GM18907 (cell line): Measurements from ENCODE around the gene DTX1.

ENCODE experiments used
- ATAC-seq: cut with Tn5 transposase; IDR thresholded peaks from one replicate; pipeline ENCODE4 v1.9.1; 2021; ENCODE audit warnings: mild to moderate bottlenecking, moderate library complexity; ENCODE audit not compliant: unreplicated experiment

DTX1 gene

DNA sequence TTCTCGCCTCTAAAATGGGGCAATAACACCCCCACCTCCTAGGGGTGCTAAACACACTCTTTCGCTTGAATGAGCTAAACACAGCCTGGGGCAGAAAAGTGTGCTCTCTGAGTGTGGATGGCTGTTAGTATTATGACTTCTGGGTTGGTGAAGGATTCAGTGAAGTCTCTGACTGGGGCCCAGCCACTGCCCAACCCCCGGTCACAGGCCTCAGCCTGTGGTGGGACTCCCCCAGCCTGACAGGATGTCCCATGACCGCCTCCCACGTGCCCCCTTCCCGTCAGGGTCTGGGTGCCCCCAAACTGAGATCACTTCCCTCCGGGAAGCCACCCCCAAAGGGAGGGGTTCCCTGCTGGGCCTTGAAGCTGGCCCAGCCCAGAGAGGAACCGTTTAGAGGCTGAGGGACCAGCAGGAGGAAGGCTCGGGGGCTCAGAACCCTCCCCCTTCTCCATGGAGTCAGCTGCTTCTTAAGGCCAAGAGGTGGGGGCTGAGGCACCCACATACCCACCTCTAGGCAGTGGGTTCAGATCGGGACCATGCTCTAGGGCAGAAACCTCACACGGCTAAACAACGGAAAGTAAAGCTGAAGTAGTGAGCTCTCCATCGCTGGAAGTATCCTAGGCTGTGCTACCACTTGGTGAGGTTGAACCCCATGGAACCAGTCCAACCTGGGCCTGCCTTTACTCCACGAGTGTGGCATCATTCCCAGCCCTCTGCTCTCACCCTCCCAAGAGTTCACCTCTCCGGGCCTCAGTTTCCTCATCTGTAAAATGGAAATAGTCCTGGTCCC is 13.8 kb downstream of the DTX1 start:
- ATAC-seq: no peak

DNA sequence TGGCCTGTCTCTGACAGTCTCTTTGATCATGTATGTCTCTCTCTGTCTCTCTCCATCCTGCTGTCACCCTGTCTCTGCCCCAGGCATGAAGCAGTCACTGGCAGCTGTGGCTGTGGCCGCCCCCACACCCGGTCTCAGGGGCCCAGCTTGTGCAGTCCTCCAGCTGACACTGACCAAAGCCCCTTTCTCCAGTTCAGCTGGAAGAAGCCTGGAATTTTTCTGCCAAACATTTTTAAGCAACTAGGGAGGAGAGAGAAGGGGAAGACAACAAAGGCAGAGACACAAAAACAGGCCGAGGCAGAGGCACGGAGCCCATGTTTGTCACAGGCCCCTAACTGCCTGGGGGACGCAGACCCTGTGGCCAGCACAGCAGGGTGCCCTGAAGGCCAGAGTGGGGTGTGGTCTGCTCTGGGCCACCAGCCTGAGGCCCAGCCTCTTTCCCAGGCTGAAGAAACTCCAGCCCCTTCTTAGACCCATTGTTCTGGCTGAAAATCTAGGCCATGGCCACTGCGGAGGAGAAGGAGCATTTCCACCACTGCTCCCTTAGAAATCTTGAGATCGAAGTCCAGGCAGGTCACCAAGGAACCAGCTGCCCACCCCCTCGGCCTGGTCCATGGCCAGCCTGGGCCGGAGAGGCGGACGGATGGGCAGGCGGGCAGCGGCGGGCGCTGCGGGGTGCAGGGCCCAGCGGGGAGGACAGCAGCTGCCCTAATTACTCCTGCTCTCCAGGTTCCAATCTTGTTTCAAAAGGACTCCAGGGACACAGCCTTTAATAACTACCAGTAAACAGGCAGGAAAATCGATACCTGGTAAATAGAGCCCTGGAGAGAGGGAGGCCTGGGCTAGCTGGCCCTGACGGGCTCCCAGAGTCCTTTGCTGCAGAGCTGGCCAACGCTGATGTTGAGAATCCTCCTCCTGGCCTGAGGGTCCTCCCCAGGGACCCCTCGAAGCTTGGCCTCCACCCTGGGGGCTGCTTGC is 14.9 kb downstream of the DTX1 start:
- ATAC-seq: no peak

DNA sequence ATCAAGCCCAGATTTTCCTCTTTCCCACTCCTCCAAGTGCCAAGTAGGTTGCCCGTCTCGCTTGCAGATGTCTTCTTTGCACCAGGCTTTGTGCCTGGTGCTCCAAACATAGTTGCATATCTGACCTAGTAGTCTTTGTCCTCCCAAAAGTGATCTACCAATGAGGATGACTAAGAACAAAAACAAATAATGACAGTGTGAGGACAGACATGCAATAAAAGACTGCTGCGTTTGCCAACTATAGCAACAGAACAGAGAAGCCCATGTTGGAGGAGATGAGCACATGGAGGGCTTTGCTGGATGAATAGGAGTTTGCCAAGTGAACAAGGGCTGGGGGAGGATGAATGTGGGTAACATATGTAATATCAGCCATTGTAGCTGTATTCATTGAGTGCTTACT is 15.6 kb downstream of the DTX1 start:
- ATAC-seq: no peak

DNA sequence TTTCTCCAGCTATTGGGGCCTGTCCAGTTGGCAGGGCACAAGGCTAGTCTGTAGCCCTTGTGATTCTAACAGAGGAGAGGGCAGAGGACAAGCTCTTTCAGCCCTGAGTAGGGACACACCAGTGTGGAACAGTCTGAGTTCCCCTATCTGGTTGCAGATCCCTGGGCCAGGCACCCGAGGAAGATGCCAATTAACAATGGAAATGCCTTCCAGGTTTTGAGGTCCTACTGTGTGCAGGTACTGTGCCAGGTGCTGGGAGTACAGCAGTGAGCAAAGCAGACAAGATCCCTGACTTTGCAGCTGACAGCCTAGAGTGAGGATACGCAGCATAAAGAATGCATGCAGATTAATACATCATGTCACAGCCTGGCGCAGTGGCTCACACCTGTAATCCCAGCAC is 17.1 kb downstream of the DTX1 start:
- ATAC-seq: no peak

DNA sequence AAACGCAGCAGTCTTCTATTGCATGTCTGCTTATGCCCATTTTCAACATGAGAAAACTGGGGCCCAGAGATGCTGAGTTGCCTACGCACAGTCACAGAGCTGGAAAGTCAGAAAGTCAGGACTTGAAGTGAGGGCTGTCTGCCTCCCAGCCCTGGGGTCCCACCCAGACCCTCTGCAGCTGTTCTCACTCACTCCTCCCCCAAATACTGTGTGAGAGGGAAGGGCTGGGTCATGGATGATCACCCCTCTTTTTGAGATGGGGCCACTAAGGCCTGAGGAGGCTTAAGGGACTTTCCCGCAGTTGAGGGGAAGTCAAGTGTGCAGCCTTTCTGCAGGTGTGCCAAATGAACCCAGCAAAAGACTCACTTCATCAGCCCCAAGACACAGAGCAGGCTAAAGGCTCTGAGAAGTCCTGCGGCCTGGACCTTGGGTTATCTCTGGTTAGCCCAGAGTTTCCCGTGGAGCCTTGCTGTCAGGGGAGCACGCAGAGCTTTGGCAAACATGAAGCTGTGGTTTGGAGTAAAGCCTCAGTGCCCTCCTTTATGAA is 18.7 kb downstream of the DTX1 start:
- peak; percentile 90 for ATAC-seq

DNA sequence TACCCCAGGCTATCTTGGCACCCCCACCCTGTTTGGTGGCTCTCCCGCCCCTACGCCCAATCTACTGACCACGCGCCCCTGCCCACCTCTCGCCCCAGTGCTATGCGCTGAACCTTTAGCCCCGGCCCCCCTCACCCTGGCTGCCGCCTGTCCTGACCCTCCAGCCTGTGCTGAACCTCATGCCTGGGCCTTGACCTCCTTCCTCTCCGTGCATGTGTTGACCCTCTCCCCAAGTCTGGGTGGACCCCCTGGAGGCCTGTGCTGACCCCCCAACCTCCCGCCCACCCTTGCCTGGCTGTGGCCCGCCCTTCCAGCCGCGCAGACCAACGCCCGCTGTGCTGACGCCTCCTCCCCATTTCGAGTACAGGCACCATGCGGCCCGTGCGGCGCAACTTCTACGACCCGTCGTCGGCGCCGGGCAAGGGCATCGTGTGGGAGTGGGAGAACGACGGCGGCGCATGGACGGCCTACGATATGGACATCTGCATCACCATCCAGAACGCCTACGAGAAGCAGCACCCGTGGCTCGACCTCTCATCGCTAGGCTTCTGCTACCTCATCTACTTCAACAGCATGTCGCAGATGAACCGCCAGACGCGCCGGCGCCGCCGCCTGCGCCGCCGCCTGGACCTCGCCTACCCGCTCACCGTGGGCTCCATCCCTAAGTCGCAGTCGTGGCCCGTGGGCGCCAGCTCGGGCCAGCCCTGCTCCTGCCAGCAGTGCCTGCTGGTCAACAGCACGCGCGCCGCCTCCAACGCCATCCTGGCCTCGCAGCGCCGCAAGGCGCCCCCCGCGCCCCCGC is 20.7 kb downstream of the DTX1 start:
- no peak for ATAC-seq

DNA sequence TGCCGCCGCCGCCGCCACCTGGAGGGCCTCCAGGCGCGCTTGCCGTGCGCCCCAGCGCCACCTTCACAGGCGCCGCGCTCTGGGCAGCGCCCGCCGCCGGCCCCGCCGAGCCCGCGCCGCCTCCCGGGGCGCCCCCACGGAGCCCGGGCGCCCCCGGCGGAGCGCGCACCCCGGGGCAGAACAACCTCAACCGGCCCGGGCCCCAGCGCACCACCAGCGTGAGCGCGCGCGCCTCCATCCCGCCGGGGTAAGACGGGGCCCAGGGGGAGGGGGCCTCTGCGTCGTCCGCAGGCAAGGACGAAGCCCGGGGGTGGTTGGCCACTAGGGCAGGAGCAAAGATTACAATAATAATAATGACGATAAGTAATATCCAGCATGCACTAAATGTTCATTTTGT is 21.3 kb downstream of the DTX1 start:
- ATAC-seq: no peak

DNA sequence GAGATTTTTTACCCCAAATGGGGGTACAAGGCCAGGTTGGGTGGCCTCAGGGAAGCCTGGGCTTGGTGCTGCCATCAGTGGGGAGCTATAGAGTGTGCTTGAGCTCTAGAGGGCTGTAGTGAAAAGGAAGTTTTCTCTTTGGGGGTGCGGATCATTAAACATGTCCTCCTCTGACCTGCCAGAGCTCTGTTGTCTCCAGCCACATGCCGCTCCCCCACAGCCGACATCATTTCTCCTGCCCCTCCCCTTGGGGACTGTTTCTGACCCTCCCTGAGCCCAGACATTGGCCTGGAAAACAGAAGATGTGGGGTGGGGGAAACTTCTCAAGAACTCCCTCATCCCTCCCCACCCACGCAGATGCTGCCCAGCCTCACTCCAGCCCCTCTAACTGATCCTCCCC is 25.3 kb downstream of the DTX1 start:
- no peak for ATAC-seq

DNA sequence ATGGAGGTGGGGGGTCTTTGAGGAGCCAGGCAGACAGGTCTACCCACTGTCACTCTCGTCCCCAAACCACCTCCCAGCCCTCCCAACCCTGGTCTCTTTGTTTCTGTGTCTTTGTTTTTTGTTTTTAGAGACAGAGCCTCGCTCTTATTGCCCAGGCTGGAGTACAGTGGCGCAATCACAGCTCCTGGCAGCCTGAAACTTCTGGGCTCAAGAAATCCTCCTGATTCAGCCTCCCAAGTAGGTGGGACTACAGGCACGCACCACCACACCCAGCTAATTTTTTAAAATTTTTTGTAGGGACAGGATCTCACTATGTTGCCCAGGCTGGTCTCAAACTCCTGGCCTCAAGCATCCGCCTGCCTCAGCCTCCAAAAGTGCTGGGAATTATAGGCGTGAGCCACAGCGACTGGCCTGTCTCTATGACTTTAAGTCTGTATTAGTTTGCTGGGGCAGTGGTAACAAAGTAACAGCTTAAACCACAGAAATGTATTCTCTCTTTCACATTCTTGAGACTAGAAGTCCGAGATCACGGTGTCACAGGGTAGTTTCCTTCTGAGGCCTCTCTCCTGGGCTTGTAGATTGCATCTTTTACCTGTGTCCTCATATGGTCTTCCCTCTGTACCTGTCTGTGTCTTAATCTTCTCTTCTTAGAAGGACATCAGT is 26.1 kb downstream of the DTX1 start:
- ATAC-seq: peak; percentile 66

DNA sequence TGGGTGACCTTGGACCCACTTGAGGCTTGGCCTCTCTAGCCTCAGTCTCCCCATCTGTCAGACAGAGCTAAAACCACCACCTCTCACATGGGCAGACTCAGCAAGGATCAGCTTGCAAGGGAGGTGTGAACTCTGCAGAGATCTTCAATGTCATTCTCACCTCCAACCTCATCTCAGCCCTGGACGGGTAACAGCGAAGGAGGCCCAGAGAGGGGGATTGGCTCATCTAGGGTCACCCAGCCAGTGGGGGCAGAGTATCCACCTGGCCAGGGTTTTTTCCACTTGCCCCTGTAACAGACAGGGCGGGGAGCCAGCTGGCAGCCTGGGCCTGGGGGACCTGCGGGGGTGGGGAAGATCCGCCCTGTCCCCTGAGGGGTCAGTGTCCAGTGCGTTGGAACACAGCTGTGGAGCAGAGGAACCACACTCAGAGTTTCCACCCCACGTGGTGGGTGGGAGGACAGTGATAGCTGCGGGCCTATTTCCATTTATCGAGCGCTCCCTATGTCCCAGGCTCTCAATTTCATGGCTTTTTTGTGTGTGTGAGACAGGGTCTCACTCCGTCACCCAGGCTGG is 27.4 kb downstream of the DTX1 start:
- no peak for ATAC-seq

DNA sequence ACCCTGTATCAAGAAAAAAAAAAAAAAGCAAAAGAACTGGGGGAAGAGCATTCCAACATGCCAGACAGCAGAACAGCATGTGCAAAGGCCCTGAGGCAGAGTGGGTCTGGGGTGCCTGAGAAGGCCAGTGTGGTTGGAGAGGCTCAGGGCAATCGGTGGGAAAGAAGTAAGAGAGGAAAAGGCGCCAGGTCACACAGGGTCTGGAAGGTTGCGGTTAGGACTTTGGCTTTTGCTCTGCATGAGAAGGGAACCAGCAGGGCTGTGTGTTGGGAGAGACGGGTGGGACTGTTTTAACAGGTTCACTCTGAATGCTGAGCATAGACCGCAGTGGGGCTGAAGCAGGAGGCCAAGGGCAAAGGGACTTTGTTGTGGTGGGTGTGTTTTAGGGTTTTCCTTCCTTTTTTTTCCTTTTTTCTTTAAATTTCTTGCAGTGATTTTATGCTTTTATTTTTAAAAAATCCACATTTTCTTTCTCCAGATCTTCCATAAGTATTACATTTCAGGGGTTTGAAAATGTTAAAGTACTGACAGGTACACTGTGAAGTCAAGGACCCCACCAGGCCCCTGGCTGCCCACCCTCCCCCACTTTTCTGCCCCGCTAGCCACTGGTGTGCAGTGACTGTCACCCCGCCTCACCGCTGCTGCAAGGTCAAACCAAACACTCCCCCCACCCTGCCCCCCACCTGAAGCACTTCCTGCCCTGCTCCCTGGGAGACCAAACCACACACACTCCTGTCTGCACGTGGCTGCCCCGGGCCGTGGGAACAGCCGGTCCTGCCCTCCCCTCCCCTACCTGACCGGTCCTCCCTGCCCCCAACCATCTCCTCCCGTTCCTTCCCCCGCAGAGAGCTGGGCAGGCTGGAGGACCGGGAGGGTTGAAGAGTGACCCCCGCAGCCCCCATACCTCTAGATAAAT is 30.0 kb downstream of the DTX1 start:
- ATAC-seq: no peak

DNA sequence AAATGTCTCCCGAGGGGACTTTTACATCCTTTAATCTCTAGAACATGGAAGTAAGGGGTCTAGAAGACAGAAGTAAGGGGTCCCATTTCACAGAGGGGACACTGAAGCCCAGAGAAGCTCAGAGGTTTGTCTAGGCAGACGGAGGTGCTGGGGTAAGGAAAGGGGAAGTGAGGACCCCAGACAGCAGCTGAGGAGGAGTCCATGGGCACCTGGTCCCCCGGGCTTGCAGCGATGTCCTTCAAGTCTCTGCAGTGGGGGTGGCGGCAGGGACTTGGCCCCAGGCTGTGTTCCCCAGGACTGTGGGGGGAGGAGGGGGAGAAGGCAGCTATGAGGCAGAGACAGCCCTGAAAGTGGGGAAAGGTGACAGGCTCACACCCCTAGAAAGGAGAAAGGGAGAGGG is 30.7 kb downstream of the DTX1 start:
- no peak for ATAC-seq

DNA sequence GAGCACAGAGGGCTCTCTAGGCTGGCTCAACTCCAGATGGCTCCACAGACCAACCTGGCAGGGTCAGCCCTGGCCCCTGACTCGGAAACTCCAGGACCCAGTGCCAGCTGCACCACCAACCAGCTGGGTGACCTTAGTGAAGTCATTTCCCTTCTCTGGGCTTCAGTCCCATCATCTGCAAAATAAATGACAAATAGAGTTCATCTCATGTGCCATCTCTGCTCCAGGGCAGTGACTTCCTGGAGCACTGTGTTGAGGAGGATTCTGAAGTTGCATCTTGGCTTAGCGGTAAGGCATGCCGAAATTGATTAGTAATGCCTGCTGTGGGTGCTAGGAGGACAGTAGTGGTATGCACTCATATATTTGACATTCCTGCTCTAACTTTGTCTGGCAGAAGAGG is 31.5 kb downstream of the DTX1 start:
- no peak for ATAC-seq

DNA sequence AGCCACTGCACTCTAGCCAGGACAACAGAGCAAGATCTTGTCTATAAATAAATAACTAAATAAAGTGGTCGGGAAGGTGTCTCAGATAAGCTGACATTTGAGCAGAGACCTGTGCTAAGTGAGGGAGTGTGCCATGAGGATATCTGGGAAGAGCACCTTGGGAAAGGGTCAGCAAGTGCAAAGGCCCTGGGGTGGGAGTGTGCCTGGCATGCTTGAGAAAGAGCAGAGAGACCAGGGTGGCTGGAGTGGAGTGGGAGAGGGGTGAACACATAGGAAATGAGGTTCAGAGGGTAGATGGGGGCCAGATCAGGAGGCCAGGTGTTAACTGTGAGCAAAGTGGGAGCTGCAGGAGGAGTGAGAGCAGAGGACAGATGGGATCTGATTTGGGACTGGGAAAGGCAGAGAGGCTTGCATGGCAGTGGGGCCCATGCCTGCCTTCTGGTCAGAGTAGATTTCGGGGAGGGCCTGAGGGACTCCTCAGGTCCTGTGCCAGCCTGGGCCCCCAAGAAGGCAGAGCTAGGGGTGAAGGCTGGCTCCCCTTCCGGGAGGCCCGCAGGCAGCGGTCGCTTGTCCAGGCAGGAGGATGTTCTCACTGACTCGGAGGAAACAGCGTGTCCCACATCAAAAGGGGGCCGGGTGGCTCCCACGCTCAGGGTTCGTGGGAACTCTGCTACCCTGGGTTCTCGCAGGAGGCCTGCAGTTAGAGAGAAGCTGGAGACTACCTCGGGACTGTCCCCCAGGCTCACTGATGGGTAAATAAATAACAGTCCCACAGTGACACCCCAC is 32.6 kb downstream of the DTX1 start:
- ATAC-seq: no peak

DNA sequence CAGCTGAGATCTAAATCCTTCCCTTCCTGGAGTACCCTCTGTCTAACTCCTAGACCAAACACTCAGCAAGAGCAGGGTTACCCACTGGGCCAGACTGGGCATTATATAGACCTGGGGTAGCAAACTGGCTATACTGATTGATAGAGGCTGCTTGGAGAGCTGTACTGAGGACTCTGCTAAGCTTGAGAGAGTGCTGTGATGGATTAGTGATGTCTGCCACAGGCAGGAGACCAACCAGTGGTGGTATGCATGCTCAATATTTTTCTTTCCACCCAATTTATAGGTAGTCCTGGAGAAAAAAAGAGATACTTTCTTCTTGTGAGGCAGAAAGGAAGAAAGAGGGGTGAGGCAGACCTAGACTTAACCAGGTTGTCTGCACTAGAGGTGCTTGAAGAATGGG is 33.3 kb downstream of the DTX1 start:
- ATAC-seq: no peak

DNA sequence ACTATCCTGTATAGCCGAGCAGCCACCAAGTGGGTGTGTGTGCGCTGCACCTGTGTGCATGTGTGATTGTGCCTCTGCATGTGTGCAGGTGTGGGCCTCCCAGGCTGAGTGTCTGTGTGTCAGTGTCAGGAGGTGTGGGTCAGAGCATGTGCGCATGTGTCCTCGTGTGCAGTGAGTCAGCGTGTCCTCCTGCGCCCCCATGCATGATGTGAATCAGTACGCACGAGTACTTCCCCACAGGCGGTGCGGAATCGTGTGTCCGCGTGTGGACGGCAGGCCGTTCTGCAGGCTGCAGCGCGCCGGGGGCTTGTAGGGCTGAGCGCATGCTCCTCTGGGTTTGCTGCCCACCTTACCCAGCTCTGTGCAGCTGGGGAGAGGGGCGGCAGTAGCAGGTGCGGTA is 34.2 kb downstream of the DTX1 start:
- ATAC-seq: no peak

DNA sequence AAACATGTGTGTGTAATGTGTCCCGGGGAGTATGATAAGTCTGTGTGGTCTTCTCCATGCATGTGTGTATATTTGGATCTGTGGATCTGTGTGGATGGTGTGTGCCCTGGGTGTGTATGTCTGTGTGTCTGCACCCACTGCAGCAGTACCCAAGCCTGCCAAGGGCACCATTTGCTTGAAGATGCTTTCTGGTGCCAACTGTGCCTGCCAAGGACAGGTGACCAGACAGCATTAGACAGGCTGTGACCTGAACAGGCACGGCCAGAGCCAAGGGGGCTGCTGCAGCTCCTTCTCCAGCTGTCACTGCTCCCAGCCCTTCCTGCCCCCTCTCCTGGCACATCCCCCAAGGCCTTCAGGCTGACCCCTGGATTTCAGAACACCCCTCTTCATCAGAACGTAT is 35.0 kb downstream of the DTX1 start:
- ATAC-seq: no peak
